ENCODE measurements around the gene SULF2.
A peak's percentile ranks its signal among the peaks of the same experiment; 100 is the strongest.

The SULF2 gene

DNA sequence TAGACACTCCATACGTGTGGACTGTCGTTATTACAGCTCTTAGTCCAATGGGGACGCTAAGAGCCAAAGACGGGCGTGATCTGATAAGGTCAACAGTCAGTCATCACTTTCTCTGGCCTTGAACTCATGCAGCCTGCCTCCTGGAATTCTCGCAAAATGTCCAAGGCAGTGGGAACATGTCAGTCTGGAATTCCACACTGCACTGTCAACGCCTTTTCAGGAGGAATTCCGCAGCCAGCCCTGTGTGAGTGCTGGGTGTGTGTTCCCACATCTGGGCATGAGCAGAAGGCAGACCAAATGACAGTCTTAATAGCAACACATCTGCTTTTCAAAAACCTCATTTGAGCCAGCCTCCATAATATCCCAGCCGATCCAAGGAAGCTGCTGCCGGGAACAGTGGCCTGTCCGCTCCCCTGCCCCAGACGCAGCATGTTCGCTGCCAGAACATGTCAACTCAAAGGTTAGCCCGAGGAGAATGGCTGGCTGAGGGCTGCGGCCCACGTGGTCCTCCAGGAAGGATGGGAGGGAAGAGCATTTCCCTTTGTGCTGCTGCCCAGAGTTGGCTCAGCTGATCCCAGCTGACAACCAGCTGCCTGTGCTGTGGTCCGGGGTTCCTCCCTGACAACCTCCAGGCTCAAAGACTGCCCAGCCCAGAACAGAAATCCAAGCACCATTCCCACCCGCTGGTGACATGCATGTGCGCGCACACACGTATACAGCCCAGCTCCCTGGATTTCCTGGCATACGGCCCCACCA lies 103.1 kb downstream of the SULF2 start:
- peak; percentile 85 for DNase-seq

DNA sequence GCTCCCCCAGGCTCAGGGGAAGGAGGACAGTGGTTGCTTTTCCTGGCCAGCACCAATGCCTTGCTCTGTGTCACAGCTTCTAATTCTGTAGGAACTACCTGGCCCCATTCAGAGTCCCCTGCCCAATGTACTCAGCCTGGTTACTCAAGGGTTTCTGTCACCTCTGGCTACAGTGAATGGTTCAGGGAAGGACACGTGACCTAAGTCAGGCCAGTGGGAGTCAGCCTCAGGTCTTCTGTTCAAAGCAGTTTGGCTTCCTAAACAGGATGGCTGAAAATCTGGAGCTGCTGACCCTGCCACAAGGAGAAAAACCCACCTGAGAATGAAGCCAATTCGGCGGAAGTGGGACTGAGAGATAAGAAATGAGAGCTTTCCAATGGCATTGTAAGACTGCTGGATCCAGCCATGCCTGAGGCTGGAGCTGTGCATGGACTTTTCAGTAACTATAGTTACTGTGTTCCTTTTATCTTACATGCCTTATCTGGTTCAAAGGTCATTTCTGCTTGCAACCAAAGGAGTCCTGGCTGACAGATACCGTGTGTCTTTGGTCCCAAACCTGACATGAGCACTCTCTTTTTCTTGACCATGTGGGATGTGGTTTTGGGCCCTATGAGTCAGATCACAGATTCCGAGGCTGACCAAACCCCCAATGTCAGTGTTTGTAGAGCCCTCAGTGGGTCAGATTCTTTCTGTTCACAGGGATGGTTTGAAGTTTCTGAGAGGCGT lies 104.3 kb downstream of the SULF2 start:
- DNase-seq: no peak

DNA sequence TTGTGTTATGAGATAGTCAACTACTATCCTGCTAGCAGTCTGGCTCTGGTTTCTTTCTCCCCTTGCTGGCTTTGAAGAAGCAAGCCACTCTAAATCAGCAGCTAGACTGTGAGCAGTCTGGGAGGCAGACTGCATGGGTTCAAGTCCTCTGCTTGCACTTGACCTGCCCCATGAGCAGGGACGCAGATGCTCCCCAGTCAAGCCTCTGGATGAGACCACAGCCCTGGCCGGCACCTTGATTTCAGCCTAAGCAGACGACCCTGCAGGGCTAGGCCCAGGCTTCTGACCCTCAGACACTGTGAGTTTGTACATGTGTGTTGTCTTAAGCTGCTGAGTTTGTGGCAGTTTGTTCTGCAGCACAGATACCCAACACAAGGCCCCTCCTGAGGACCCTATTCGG lies 105.8 kb downstream of the SULF2 start:
- DNase-seq: no peak

DNA sequence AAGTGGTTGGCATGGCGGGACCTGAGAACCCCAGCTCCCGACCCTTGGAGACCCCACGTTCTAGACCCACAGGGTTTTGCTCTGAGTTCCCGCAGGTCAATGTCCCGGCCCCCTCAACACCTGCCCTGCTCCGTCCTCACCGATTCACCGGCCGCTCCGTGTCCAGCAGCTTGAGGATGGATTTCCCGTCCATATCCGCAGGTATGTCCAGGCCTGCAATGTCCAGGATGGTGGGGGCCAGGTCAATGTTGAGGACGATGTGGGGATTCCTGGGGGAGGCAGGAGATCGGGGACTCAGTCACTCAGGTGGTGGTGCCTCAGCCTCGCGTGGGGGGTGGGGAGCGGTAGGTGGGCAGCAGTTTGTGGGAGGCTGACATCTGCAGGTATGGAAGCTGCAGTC lies 106.7 kb downstream of the SULF2 start:
- DNase-seq: no peak

DNA sequence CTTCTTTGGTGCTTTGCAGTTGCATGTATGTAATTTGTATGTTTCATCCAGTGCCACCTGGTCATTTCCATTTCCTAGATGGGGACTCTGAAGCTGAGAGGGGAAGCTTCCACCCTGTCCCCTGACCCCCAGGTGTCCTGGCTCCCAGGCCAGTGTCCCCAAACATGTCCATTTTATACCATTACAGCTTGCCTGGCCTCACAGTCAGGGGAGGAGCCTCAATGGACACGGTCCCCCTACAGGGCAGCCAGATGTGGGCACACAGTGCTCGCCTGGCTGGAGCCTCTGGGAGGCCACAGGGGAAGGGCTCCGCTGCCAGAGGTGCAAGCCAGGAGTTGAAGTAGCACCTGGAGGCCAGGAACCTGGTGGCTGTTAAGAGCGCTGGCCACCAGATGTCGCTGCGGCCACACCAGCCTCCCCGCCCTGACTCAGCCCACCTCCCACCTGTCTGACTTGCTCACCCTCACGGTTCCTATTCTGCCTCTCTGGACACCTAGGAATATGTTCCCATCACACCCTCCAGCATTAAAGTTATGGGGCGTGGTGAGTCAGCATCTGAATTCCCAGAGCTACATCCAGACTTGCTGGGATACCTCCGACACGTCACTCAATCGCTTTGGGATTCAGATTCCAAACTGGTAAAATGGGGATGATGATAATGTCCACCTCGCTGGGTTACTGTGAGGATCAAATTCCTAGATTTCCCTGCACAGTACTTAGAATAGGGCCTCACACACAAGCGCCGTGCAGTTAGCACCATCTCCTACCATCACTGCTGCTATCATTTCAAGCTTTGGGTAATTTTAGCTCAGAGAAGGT lies 107.4 kb downstream of the SULF2 start:
- peak; percentile 53 for DNase-seq

DNA sequence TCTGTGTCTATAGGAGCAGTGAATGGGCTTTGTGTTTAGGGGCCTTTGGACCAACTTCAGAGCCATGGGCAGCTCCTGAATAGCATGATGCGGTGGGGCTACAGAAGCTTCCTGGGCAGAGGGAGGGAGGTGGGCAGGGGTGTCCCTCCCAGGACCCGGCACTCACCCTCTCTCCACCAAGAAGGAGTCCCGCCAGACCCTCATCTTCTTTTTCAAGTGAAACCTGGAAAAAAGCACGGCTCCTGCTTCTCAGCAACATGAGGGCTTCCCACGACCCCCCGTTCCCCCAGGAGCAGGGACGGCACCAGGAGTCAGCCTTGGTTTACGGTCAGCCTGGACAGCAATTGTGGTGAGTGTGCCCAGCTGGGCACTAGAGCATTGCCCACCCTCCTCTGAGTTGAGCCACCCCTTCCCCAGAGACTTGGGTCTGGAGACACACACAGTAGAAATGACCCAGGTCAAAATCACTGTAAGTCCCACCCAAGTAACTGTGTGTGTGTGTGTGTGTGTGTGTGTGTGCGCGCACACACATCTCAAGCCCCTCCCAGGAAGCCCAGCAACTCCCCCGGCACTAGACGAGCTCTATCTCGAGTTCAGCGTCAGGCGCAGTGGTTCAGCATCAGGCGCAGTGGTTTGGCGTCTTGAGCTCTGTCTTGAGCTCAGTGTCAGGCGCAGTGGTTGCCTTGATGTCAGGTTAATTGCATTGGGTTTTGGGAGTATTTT lies 108.2 kb downstream of the SULF2 start:
- DNase-seq: no peak

DNA sequence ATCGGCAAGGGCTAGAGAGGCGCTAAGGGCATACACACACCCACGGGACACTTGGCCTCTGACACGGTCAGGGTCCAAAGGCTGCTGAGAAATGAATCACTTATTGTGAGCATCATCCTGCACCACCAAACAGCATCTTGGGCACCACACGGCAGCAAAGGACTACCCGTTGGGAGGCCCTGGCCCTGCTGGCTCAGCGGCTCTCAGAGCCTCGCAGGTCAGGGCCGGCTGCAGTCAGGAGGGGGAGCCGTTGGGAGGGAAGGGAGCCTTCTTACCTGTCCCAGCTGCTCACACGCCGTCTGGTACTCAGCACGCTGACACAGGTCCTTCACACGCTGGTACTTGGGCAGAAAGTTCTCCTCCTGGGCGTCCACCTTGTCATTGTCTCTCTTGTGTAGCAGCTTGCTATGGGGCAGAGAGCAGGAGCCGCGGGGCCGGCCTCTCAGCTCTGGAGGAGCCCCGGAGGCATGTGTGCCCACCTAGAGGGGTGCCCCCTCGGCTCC lies 109.0 kb downstream of the SULF2 start:
- no peak for DNase-seq

DNA sequence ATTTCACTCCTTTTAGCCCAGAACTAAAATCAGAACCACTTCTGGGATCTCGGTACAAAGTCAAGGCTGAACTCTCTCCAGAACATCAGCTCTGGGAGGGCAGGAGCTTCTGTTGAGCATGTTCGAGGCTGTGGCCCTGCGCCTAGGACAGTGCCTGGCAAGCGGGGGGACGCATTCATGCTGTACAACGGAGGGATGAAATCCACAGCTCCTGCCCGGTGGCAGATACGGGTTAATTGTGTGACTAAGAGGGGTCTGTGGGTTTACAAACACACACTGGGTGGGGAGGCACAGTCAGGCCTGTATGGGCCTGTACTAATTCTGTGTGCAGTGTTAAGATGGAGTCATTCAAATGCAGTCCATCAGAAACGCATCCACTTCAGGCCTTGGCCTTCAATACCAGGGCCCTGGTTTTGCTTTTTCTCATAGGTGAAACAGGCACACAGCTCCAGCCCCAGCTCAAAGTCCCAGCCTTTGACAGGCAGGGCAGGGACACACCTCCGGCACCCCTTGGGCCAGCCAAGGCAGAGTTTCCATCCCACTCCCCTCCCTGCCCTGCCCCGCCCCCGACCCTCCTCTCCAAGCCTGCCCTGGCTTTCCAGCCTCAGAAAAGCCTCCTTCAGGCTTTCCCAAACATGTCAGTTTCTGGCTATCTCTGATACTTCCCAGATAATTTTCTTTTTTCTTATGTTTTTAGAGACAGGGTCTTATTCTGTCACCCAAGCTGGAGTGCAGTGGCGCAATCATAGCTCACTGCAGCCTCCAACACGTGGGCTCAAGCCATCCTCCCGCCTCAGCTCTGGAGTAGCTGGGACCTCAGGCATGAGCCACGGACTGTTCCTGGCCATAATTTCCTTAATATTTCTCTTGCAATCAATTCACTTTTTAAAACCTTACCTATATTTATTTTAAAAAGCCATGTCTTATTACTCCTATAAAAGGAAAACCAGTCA lies 109.8 kb downstream of the SULF2 start:
- no peak for DNase-seq

DNA sequence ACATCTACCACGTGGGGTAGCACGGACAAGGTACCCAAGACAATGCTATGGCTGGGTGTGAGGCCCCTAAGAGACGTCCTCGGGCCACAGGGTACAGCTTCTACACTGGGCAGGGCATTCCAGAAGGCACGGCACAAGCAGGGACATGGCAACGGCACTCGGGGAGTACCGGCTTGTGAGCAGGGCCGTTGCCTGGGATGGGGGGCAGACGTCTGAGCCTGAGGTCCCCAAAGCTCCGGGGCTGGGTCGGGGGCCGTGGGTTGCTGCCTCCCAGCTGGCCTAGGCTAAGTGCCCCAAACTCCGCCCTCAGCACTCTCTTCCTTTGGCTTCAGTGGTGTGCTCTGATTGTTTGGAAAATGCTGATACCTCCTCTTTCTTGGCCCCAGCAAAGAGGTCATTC lies 110.6 kb downstream of the SULF2 start:
- DNase-seq: no peak

DNA sequence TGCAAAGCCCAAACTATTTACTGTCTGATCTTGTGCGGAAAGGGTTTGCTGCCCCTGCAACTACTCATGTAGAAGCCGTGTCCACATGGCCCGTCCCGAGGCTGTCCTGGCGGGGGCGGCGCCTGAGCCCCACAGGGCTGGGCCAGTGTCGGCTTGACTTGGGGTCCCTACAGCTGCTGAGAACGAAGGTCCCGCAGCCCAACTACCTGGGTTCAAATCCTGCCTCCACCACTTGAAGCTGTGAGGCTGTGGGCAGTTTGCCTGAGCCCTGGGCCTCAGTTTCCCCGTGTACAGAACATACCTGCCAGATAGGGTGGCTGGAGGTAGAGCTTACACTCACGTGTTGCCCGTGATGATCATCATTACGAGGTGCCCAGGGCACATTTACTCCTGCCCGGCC lies 111.1 kb downstream of the SULF2 start:
- DNase-seq: no peak

DNA sequence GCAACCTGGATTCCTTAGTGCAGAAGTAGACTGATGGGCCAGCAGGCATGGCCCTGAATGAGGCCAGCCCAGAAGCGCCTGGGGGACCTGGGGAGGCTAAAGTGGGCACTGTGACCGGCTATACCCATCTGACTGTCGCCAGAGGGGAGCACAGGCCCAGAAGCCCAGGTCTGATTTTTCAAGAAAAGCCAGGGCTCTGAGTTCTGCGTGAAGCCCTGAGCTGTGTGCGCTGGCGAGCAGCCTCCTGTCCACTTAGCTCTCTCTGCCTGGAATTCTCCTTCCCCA lies 111.7 kb downstream of the SULF2 start:
- no peak for DNase-seq

DNA sequence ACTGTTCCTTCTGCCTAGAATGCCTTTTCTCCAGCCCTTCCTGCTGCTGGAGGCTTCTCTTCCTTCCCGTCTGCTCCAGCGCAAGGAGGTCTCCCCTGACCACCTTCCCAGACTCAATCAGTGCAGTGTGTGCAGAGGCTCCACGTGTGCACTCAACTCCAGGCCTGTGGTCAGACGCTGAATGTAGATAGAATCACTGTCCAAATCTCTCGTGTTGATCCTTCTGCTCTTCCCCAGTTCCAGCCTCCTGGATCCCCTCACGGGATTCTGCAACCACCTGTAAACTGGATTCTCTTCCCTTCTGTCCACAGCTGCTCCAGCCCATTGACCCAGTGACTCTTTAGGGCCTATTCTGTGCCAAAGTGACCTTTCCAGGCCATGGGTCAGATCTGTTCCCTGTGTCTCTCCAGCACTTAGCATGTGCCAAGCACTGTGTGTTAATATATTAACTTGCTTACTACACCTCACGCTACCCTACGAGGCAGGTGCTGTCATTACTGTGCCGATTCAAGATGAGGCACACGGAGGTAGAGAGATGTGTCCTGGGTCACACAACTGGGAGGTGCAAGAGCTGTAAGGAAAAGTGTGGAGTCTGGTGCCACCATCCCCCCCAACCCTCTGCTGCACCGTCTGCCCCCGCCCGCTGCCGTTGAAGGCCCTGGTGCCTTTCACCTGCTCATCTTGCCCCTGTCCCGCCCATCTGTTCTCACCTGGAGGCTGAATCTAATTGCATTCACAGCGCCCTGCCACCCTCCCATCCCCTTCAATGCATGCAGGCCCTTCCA lies 112.2 kb downstream of the SULF2 start:
- DNase-seq: no peak

DNA sequence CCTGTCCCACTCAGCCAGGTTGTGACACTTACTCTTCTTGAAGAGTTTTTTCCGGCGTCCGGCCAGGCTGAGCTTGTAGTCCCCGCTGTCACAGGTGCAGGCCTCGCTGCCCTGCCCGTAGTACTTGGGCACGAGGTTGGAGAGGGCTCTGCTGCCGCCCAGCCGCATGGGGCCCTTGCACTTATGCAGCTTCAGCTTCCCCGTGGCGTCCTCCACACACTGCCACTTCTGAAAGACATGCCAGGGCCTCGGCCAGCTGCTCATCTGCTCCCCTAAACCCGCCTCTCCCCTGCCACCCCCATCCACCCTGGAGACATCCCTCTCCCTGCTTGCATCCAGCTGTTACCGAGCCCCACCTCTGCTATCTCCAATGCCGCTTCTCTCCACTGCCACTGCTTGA lies 113.1 kb downstream of the SULF2 start:
- DNase-seq: no peak

DNA sequence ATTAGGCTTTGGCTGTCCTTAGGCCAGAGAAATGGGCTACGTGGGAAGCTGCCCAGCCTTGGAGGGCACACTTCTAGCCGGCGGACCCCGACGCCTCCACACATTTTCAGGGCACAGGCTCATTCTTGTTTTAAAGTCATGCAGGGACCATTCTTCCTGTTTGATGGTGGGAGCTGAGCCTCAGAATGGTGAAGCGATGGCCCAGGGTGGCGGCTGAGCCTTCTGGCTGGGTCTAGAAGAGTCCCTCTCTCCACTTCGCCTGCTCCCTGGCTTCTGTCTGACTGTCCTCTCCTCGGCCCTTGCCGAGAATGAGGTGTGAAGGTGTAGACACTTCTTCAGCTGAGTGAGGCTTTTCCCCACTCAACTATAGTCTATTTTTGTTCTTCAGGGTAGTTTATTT lies 114.4 kb downstream of the SULF2 start:
- DNase-seq: no peak

DNA sequence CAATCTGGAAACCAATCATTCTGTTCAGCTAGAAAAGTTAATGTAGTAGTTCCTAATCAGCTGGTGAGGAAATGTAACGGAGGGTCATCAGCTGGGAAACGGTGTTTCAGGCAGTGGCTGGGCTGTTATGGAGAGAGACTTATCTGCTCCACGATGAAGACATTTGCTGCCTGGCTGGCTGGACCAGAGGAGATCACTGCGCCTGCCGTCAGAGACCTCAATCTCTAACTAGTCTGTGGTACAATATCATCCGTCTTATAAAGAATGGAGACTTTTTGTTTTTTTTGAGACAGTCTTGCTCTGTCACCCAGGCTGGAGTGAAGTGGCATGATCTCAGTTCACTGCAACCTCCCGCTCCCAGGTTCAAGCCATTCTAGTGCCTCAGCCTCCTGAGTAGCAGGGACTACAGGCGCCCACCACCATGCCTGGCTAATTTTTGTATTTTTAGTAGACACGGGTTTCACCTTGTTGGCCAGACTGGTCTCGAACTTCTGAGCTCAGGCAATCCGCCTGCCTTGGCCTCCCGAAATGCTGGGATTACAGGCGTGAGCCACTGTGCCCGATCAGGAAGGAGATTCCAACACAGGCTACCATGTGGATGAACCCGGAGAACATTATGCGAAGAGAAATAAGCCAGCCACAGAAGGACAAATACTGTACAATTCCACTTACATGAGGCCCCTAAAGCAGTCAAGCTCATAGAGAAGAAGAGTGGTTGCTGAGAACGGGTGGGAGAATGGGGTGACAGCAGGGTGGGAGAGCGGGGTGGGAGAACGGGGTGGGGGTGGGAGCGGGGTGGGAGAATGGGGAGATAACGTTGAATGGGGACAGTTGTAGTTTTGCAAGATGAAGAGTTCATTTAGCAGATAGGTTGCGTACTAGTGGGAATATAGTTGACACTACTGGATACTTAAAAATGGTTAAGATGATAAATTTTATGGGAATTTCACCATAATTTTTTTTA lies 115.1 kb downstream of the SULF2 start:
- DNase-seq: no peak

DNA sequence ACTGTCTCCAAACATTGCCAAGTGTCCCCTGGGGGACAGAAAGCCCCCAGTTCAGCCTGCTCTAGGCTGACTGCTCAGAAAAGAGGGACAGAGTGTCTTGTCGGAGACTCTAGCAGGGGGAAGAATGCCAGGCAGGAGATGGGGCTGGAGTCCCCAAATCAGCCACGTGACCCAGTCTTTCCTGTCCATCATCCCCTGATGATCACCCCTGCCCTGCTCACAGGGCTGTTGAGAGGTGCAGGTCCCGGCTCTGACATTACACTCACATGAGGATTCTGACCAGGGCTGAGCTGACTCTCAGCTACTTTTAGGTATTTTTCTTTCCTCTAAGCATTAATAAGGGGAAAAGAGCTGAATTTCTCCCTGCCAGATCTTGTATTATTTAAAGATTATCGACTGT lies 115.8 kb downstream of the SULF2 start:
- no peak for DNase-seq

DNA sequence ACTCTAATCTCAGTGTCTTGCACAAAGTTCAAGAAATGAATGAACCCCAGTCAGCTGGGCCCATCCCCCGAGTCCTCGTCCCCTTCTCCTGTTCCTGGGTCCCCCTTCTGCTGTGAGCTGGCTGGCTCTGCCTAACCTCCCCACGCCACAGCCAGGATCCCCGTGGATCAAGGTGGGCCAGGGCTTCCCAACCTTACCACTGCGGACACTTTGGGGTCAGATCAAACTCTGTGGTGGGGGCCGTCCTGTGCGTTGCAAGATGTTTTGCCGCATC lies 116.2 kb downstream of the SULF2 start:
- DNase-seq: no peak

DNA sequence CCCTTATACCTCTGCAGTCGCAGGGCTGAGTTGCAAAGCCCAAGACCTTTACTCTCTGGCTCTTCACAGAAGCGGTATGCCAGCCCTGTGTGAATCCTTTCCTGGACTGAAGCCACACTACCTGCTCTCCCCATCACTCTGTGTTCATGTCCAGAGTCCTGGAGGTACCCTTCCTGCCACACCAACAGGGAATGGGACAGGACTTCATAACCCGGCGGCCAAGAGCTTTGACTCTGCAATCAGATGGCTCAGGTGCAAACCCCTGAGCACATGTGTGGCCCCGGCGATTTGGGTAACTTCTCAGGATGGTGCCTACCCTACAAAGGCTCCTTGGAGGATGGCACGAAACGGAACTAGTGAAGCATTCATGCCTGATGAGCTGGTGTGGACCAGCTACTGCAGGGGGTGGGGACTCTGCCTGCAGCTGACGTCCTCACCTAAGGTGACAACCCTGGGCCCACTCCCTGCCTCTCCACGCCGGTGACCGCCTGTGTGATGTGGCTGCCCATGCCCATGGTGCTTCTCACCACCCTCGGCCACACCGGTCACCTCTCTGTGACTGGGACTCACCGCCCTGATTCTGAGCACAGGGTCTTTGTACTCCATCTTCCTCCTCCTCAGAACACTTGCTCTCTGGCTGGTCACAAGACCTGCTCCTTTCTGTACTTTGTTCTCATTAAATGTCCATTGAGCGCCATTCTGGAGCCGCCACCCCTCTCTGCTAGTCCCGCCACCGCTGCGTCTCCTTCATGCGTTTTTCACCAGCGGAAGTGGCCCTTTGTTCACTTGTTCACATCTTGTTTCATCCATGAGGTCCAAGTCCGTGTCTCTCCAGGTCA lies 116.7 kb downstream of the SULF2 start:
- DNase-seq: no peak

Measured in left hindlimb (tissue), 1 donor.